Endothelial cell of umbilical vein (primary cell): ENCODE measurements around the gene LDHD.

Source experiments
- EZH2 ChIP-seq: IDR thresholded peaks from 2 replicates; pipeline ENCODE4 v1.6.1; 2012; ENCODE audit warnings: borderline replicate concordance, low read depth, mild to moderate bottlenecking, moderate library complexity, low read length, inconsistent platforms; ENCODE audit not compliant: severe bottlenecking
- POLR2A ChIP-seq: IDR thresholded peaks from 2 replicates; pipeline ENCODE4 v1.6.1; 2012; ENCODE audit warnings: low read depth, mild to moderate bottlenecking, control low read depth, low read length
- TF ChIP-seq, protein P1 (sequence below), 2 donors: IDR thresholded peaks; 1 replicate in 1 of 2; 2 replicates in 1 of 2; pipeline ENCODE4 v1.5.1; 2011; ENCODE audit warnings: low read length in 2 of 2, mild to moderate bottlenecking in 2 of 2, moderate library complexity in 2 of 2, control low read depth in 1 of 2, inconsistent platforms in 1 of 2, low read depth in 1 of 2; ENCODE audit not compliant: insufficient read depth in 1 of 2; ENCODE audit errors: extremely low read depth in 1 of 2

DNA sequence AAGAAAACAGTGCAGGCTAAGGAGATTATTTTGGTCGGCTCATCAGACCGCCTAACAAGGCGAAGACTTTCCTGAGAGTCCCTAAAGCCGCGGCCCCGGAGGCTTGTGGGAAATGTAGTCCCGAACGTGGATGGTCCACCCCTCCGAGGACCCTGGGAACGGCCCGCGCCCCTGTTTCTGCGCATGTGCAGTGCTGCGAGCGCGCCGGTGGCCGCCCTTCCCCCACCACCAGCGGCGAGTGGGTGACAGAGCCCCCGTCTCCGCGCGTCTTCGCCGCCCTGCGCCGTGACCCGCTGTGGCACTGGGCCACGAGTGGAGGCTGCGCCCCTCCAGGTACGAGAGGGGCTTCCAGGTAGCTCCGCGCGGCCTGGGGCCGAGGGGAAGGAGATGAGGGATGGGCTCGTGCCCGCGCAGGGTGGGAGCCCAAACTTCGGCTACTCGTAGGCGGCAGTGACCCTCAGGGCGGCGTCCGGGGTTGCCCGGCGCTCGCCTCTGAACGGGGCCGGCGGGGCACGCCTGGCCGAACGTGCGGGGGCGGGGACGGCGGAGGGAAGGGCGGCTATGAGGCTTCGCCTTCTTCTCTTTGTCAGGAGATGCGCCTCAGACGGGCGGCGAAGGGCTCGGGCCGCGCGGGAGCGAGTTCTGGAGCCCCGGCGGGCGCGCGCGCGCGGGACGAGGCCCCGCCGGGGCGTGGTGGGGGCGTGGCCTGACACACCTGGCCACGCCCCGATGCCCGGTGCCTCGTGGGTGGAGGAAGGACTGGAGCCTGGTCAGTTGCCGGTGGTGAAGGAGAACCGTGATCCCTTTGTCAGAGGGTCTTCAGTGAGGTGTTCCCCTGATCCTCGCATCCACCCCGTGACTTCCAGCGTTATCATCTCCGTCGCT is 32.0 kb upstream of the LDHD start, which contains the start of gene ZFP1:
- TF ChIP-seq, protein P1, sequence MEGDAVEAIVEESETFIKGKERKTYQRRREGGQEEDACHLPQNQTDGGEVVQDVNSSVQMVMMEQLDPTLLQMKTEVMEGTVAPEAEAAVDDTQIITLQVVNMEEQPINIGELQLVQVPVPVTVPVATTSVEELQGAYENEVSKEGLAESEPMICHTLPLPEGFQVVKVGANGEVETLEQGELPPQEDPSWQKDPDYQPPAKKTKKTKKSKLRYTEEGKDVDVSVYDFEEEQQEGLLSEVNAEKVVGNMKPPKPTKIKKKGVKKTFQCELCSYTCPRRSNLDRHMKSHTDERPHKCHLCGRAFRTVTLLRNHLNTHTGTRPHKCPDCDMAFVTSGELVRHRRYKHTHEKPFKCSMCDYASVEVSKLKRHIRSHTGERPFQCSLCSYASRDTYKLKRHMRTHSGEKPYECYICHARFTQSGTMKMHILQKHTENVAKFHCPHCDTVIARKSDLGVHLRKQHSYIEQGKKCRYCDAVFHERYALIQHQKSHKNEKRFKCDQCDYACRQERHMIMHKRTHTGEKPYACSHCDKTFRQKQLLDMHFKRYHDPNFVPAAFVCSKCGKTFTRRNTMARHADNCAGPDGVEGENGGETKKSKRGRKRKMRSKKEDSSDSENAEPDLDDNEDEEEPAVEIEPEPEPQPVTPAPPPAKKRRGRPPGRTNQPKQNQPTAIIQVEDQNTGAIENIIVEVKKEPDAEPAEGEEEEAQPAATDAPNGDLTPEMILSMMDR (IDR thresholded peaks at IDR 0.05; ENCODE audit: extremely low read depth in 1 of 2, insufficient read depth in 1 of 2, low read depth in 1 of 2, low read length in 2 of 2): no peak
- TF ChIP-seq EZH2 (no peak), POLR2A (peak; percentile 33)
